TTC549 (cell line): Measurements from ENCODE around the gene SCAF1.
A peak's percentile ranks its signal among the peaks of the same experiment; 100 is the strongest.
"Not testable (repeated sequence)": the region's sequence is repeated elsewhere in the genome, so short reads cannot be mapped to it uniquely, and the experiment has no call there.

ENCODE experiments used
- FAIRE-seq: peaks from 2 replicates; lab custom pipeline; 2012; peaks lifted over from hg19 to GRCh38; lab: Jason Lieb, UNC

SCAF1 gene

DNA sequence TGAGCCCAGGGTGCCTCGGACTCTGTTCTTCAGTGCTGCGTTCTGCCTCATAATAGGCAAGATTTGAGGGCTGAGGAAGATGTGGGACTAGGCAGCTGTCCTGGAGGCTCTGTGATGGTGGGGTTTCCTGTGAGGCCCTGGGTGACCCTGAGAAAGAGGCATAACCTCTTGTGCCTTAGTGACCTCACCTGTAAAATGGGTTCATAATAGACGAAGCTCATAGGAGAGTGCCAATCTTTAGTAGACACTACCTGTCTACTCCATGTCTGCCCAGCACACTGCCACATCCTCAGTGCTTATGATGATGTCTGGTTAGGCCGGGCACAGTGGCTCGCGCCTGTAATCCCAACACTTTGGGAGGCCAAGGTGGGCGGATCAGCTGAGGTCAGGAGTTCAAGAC, 25.5 kb upstream of the SCAF1 start:
- FAIRE-seq, result no peak

DNA sequence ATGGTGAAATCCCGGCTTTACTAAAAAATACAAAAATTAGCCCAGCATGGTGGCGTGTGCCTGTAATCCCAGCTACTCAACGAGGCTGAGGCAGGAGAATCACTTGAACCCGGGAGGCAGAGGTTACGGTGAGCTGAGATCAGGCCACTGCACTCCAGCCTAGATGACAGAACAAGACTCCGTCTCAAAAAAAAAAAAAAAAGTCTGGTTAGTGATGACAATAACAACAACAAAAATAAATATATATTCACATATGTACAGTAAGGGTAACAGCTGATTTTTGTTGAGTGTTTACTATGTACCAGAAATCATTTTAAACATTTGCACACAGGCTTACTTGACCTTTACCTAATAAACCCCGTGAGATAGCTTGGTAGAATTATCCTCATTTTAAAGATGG, 25.1 kb upstream of the SCAF1 start:
- no peak for FAIRE-seq

DNA sequence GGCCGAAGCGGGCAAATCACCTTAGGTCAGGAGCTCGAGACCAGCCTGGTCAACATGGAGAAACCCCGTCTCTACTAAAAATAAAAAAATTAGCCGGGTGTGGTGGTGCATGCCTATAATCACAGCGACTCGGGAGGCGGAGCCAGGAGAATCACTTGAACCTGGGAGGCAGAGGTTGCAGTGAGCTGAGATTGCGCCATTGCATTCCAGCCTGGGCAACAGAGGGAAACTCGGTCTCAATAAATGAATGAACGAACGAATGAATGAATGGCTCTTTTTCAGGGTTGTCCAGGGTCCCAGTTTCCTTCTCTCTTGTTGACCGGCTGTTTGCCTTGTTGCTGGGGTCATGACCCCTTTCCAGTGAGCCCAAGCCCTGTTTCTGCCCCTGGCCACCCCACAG, 24.1 kb upstream of the SCAF1 start:
- not testable (repeated sequence) for FAIRE-seq

GRCh38 chr19:49624967-49625910, 16.8 kb upstream of the SCAF1 start:
- no peak for FAIRE-seq

DNA sequence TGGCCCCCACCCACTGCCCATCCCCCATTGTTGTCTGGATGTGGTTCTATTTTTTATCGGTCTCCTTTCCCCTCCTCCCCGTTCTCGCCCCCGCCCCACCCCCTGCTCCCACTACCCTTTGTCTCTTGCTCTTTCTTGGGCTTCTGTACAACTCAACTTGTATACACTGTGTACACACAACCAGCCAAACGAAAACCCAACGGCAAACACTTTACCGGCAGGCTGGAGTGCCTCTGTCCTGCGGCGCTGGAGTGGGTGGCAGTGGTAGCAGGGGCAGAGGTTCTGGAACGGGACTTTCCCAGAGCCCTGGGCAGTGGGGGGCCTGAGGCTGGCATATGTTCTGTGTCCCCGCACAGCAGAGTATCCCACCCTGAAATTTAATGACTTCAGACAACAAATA, 15.8 kb upstream of the SCAF1 start:
- FAIRE-seq, result no peak

DNA sequence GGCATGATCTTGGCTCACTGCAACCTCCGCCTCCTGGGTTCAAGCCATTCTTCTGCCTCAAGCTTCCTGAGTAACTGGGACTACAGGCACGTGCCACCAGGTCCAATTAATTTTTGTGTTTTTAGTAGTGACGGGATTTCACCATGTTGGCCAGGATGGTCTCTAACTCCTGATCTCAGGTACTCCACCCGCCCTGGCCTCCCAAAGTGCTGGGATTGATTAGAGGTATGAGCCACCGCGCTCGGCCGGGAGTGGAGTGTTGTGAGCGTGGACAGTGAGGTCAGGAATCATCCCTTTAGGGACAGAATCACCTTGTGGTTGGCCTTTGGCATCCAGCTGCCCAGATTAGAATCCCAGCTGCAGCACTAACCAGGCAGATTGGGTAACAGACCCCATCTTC, 12.3 kb upstream of the SCAF1 start:
- FAIRE-seq, result no peak

GRCh38 chr19:49631014-49631588, 10.9 kb upstream of the SCAF1 start:
- FAIRE-seq, result no peak

GRCh38 chr19:49631610-49632192, 10.3 kb upstream of the SCAF1 start:
- FAIRE-seq, result no peak

- FAIRE-seq, result no peak
These were observed 9.4 kb upstream of the SCAF1 start for GRCh38 chr19:49632576-49632975.

- not testable (repeated sequence) for FAIRE-seq
These were observed 8.7 kb upstream of the SCAF1 start for GRCh38 chr19:49633273-49633672.

- no peak for FAIRE-seq
These were observed 6.3 kb upstream of the SCAF1 start for GRCh38 chr19:49635530-49636232.

- FAIRE-seq, result no peak
These were observed 5.6 kb upstream of the SCAF1 start for GRCh38 chr19:49636233-49636932.

- FAIRE-seq, result no peak
These were observed 3.9 kb upstream of the SCAF1 start for GRCh38 chr19:49637821-49638738.

GRCh38 chr19:49639401-49640112, 2.5 kb upstream of the SCAF1 start:
- no peak for FAIRE-seq

DNA sequence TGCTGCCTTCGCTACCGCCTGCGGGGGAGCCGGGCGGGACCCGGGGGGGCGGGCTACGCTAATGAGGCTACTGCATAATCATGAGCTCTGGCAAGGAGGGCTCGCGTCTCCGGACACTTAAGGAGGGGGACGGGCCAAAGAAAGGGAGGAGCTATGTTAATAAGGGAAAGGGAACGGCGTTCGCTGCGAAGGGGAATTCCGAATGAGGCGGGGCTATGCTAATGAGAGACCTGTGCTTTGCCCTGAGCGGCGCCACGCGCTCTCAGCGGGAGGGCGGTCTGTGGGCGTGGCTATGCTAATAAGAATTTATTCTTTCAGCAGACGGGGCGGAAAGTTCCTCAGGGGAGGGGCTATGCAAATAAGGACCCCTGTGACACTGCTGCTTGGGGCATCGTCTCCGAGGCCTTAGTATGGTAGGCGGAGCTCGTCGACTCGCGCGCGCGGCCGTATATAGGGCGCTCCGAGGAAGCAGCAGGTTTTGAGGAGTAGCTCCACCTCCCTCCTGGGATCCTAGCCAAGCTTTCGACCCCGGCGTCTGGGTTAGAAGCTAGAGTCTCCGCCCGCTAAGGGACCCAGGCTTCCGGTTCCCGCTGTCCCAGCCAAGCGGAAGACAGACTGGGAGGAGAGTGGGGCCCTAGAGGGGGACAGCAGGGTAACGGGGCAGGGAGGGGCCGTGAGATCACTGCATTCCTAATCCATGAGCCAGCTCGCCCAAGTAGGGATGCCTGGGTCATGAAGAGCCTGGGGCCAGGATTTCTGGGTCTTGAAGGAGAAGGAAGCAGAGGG, 1.7 kb upstream of the SCAF1 start, which contains the start of gene RRAS:
Gene RRAS, minus strand, starts transcription at position 31 of the 786 bp plus-strand sequence. CDS start 45 bp downstream, outside the sequence.
- FAIRE-seq, result peak; percentile 98

DNA sequence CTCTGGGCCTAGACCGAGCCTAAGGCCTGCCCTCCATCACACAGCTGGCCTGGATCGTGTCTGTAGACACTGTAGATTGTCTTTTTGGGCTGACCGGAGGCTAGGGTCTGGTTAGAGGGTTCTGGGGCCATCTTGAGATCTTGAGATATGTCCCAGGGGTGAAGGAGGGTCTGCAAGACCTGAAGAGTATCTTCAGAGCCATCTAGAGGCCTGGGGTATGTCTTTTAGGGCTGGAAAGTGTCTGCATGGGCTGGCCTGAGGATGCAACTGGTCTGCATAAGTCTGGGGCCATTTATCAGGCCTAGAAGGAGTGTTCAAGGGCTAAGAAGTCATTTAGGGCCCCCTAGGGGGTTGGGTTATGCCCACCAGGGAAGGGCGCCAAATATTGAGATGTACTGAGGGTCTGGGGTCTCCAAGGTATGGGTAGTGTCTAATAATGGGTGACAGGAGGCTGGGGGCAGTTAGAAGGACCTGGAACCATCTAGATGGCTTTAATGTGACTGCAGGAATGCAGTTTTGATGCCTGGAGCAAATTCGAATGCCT, 555 bp downstream of the SCAF1 start:
- FAIRE-seq, result no peak

- FAIRE-seq, result no peak
These were observed 1.5 kb downstream of the SCAF1 start for GRCh38 chr19:49643466-49643865.

- FAIRE-seq, result no peak
These were observed 3.6 kb downstream of the SCAF1 start for GRCh38 chr19:49645592-49645991.

- FAIRE-seq, result no peak
These were observed 4.0 kb downstream of the SCAF1 start for GRCh38 chr19:49645995-49646394.
